HPDE6-E6E7 (cell line): ENCODE data around the gene TNFSF8.

Experiments
- DNase-seq: peaks from one replicate; pipeline ENCODE4 v3.0.0; 2011; ENCODE audit warnings: missing footprints; ENCODE audit errors: extremely low spot score

The TNFSF8 gene

GRCh38 chr9:114930056-114930812 lies at the start of gene TNFSF8:
Gene TNFSF8, minus strand, starts transcription at chr9:114930591. Its CDS starts 288 bp downstream, at chr9:114930303.
- no peak for DNase-seq

GRCh38 chr9:114973216-114973615 lies 42.8 kb upstream of the TNFSF8 start:
- no peak for DNase-seq

GRCh38 chr9:114972510-114973136 lies 42.2 kb upstream of the TNFSF8 start:
- no peak for DNase-seq

GRCh38 chr9:114969269-114969668 lies 38.9 kb upstream of the TNFSF8 start:
- DNase-seq: no peak

GRCh38 chr9:114968671-114969070 lies 38.3 kb upstream of the TNFSF8 start:
- no peak for DNase-seq

GRCh38 chr9:114965564-114965963 lies 35.2 kb upstream of the TNFSF8 start:
- no peak for DNase-seq

- DNase-seq: no peak
Measured at GRCh38 chr9:114962809-114963208, 32.4 kb upstream of the TNFSF8 start.

- DNase-seq: no peak
Measured at GRCh38 chr9:114960276-114960675, 29.9 kb upstream of the TNFSF8 start.

GRCh38 chr9:114958844-114959235 lies 28.4 kb upstream of the TNFSF8 start:
- no peak for DNase-seq

GRCh38 chr9:114958021-114958843 lies 27.8 kb upstream of the TNFSF8 start:
- DNase-seq: no peak

- no peak for DNase-seq
Measured at GRCh38 chr9:114957558-114957957, 27.2 kb upstream of the TNFSF8 start.

GRCh38 chr9:114954956-114955582 lies 24.7 kb upstream of the TNFSF8 start:
- no peak for DNase-seq

GRCh38 chr9:114953959-114954358 lies 23.6 kb upstream of the TNFSF8 start:
- DNase-seq: peak; percentile 13

GRCh38 chr9:114953046-114953445 lies 22.7 kb upstream of the TNFSF8 start:
- DNase-seq: no peak

- DNase-seq: no peak
Measured at GRCh38 chr9:114950761-114951160, 20.4 kb upstream of the TNFSF8 start.

- DNase-seq: no peak
Measured at GRCh38 chr9:114947058-114947457, 16.7 kb upstream of the TNFSF8 start.

- DNase-seq: no peak
Measured at GRCh38 chr9:114945616-114946412, 15.4 kb upstream of the TNFSF8 start.

GRCh38 chr9:114941376-114941775 lies 11.0 kb upstream of the TNFSF8 start:
- DNase-seq: no peak

GRCh38 chr9:114938687-114939575 lies 8.5 kb upstream of the TNFSF8 start:
- no peak for DNase-seq

GRCh38 chr9:114937516-114937915 lies 7.1 kb upstream of the TNFSF8 start:
- DNase-seq: no peak
